K562 (cell line): Measurements from ENCODE around the gene PIP5K1B. TPM values are rescaled to one million over a fixed set of nuclear protein-coding genes. Genes with fewer than 3 reads are reported as not detected.

ENCODE experiments used
- ATAC-seq: fragments of 200-7000 bp; cut with Tn5 transposase; 3 replicates; pipeline ENCODE4 v1.9.1; 2020; ENCODE audit warnings: moderate library complexity
- BruUV-seq: library from RNA; stranded (reverse); fragments of 400-500 nt; replicated peaks from 2 replicates; lab custom pipeline; 2021; lab: Mats Ljungman, UMichigan
- CTCF ChIA-PET: fragments of 300-600 bp; formaldehyde crosslinking; extraction: SDS; loops from one replicate; lab custom pipeline; 2021; ENCODE audit warnings: low intra/inter-chr PET ratio; lab: Yijun Ruan, JAX
- POLR2A ChIA-PET: fragments of 300-600, 350-650 bp; sonication (Branson Sonifier 250); formaldehyde crosslinking; extraction: SDS; loops from one replicate; lab custom pipeline; 2021; ENCODE audit warnings: antibody characterized with exemption, inconsistent platforms; lab: Yijun Ruan, JAX
- DNase-seq, 4 experiments: peaks; one replicate each; pipeline versions ENCODE4 v3.0.0 to v3.0.0-alpha.2; 2011 to 2018; ENCODE audit warnings: low spot score in 3 of 4, mixed read lengths in 3 of 4; ENCODE audit errors: extremely low read depth in 1 of 4
- FAIRE-seq: peaks from 2 replicates; lab custom pipeline; 2011; peaks lifted over from hg19 to GRCh38; lab: Jason Lieb, UNC
- H2AFZ ChIP-seq: 2 replicates; pipeline ENCODE4 v1.6.0; 2011; ENCODE audit warnings: low read depth, low read length, control low read depth, inconsistent platforms
- H3K27ac ChIP-seq: fragments of 200-600 bp; 3 replicates; pipeline ENCODE4 v1.8.0; 2011; ENCODE audit warnings: low read depth, mild to moderate bottlenecking, control low read depth, inconsistent platforms, low read length, moderate library complexity, mixed read lengths; ENCODE audit errors: extremely low read depth
- H3K27me3 ChIP-seq, 2 experiments: fragments of 300-600 bp in 1 of 2; 2 replicates in 1 of 2; 3 replicates in 1 of 2; pipeline versions ENCODE4 v1.6.0 to v1.8.0; 2011; ENCODE audit warnings: inconsistent platforms in 2 of 2, low read length in 2 of 2, mild to moderate bottlenecking in 1 of 2, mixed read lengths in 1 of 2, moderate library complexity in 1 of 2; ENCODE audit not compliant: control insufficient read depth in 2 of 2, insufficient read depth in 2 of 2
- H3K36me3 ChIP-seq: fragments of 300-600 bp; 3 replicates; pipeline ENCODE4 v1.8.0; 2011; ENCODE audit warnings: mild to moderate bottlenecking, low read length, inconsistent platforms; ENCODE audit not compliant: control insufficient read depth, insufficient read depth
- H3K4me1 ChIP-seq, 2 experiments: fragments of 200-600 bp in 1 of 2; replicated peaks in 1 of 2; 2 replicates in 1 of 2; 3 replicates in 1 of 2; pipeline versions ENCODE4 v1.5.1 to v1.8.0; 2011; ENCODE audit warnings: inconsistent platforms in 2 of 2, low read length in 2 of 2, mild to moderate bottlenecking in 1 of 2, mixed read lengths in 1 of 2, moderate library complexity in 1 of 2; ENCODE audit not compliant: control insufficient read depth in 2 of 2, insufficient read depth in 2 of 2
- H3K4me2 ChIP-seq: 2 replicates; pipeline ENCODE4 v1.6.1; 2011; ENCODE audit warnings: low read length, control low read depth, inconsistent platforms, mixed read lengths; ENCODE audit not compliant: insufficient read depth
- H3K4me3 ChIP-seq: fragments of 200-600 bp; sonication (generic), shearing (Covaris generic); 2 replicates; pipeline ENCODE4 v1.5.1; 2016; ENCODE audit warnings: control low read depth, inconsistent platforms
- H3K79me2 ChIP-seq: fragments of 200-600 bp; 3 replicates; pipeline ENCODE4 v1.8.0; 2011; ENCODE audit warnings: low read length, inconsistent platforms; ENCODE audit not compliant: control insufficient read depth, insufficient read depth
- H3K9ac ChIP-seq, 2 experiments: 2 replicates each; pipeline versions ENCODE4 v1.6.0 to v1.6.1; 2011; ENCODE audit warnings: low read depth in 2 of 2, low read length in 2 of 2, control low read depth in 1 of 2, inconsistent platforms in 1 of 2, mild to moderate bottlenecking in 1 of 2, mixed read lengths in 1 of 2; ENCODE audit not compliant: insufficient read depth in 1 of 2
- H3K9me1 ChIP-seq: one replicate; pipeline ENCODE4 v1.6.0; 2011; ENCODE audit warnings: inconsistent platforms, mild to moderate bottlenecking, low read length, moderate library complexity; ENCODE audit not compliant: control insufficient read depth, insufficient read depth
- H3K9me3 ChIP-seq: replicated peaks from 2 replicates; pipeline ENCODE4 v1.5.1; 2011; ENCODE audit warnings: low read depth, low read length, inconsistent platforms; ENCODE audit not compliant: control insufficient read depth, insufficient read depth
- H4K20me1 ChIP-seq: replicated peaks from 2 replicates; pipeline ENCODE4 v1.6.1; 2011; ENCODE audit warnings: low read length, inconsistent platforms, mixed read lengths; ENCODE audit not compliant: control insufficient read depth, insufficient read depth
- E4F1 ChIP-seq: fragments of 250-450 bp; sonication (Bioruptor Pico); IDR thresholded peaks from 2 replicates; pipeline ENCODE4 v1.5.0; 2021; ENCODE audit warnings: mild to moderate bottlenecking, borderline replicate concordance
- EGR1 ChIP-seq: fragments of 450-650 bp; conservative IDR thresholded peaks from 2 replicates; pipeline ENCODE4 v1.6.1; 2017; ENCODE audit warnings: mild to moderate bottlenecking
- FOXK2 ChIP-seq, 2 experiments: fragments of 450-650 bp; IDR thresholded peaks in 1 of 2; conservative IDR thresholded peaks in 1 of 2; 2 replicates each; pipeline ENCODE4 v1.6.1; 2016; ENCODE audit warnings: low read depth in 2 of 2, mild to moderate bottlenecking in 1 of 2
- HNRNPK ChIP-seq: fragments of 200-400 bp; formaldehyde crosslinking; IDR thresholded peaks from one replicate; pipeline ENCODE4 v1.6.1; 2018; ENCODE audit warnings: mild to moderate bottlenecking, low read depth, low read length; ENCODE audit not compliant: poor library complexity, severe bottlenecking
- KAT7 ChIP-seq: sonication (generic); formaldehyde crosslinking; IDR thresholded peaks from 2 replicates; pipeline ENCODE4 v1.8.0; 2022; ENCODE audit warnings: missing genetic modification reagents, mild to moderate bottlenecking, borderline replicate concordance
- TEAD4 ChIP-seq, 2 experiments: sonication (generic) in 1 of 2; formaldehyde crosslinking in 1 of 2; IDR thresholded peaks; 2 replicates each; pipeline versions ENCODE4 v1.6.1 to v1.8.0; 2012 to 2022; ENCODE audit warnings: borderline replicate concordance in 1 of 2, inconsistent platforms in 1 of 2, low read length in 1 of 2, mild to moderate bottlenecking in 1 of 2, missing genetic modification reagents in 1 of 2
- TSC22D4 ChIP-seq: fragments of 450-650 bp; IDR thresholded peaks from 2 replicates; pipeline ENCODE4 v1.6.1; 2016; ENCODE audit warnings: missing genetic modification characterization, missing biosample characterization, control low read depth
- ZNF212 ChIP-seq: fragments of 450-650 bp; formaldehyde crosslinking; IDR thresholded peaks from 2 replicates; pipeline ENCODE4 v1.4.0; 2020; ENCODE audit warnings: mild to moderate bottlenecking
- ZNF23 ChIP-seq: fragments of 250-450 bp; sonication (Bioruptor Pico); IDR thresholded peaks from 2 replicates; pipeline ENCODE4 v1.4.0; 2020; ENCODE audit warnings: mild to moderate bottlenecking
- ZNF263 ChIP-seq: sonication (generic); formaldehyde crosslinking; IDR thresholded peaks from 2 replicates; pipeline ENCODE4 v1.8.0; 2022; ENCODE audit warnings: mild to moderate bottlenecking, missing genetic modification reagents, borderline replicate concordance
- ZNF311 ChIP-seq: fragments of 250-450 bp; sonication (Bioruptor Pico); IDR thresholded peaks from 2 replicates; pipeline ENCODE4 v1.4.0; 2020; ENCODE audit warnings: mild to moderate bottlenecking, moderate library complexity
- ZNF354B ChIP-seq: fragments of 250-450 bp; sonication (Bioruptor Pico); IDR thresholded peaks from 2 replicates; pipeline ENCODE4 v1.4.0; 2020
- ZNF589 ChIP-seq: fragments of 200-800 bp; sonication (Bioruptor generic); IDR thresholded peaks from 2 replicates; pipeline ENCODE4 v1.6.1; 2016; ENCODE audit warnings: low read depth, missing genetic modification characterization, missing compliant biosample characterization
- ZNF695 ChIP-seq: fragments of 450-650 bp; formaldehyde crosslinking; IDR thresholded peaks from 2 replicates; pipeline ENCODE4 v1.4.0; 2020; ENCODE audit warnings: mild to moderate bottlenecking, moderate library complexity
- WGBS: fragments of 100-300 bp; shearing (Covaris generic); methylation state at CpG from one replicate; pipeline ENCODE4 v1.1.6; 2016; ENCODE audit warnings: low coverage, mixed read lengths; ENCODE audit not compliant: insufficient coverage; ENCODE audit errors: missing lambda C conversion rate; 5-methylcytosine and 5-hydroxymethylcytosine counted together
- in situ Hi-C: fragments of 300-500 bp; cut with MboI; formaldehyde crosslinking; loops from 4 replicates; pipeline ENCODE4 v1.15.0; 2018; ENCODE audit warnings: inconsistent platforms, mixed read lengths
- intact Hi-C: fragments of 100-400 bp; cut with micrococcal nuclease; formaldehyde crosslinking; loops from 2 replicates; pipeline ENCODE4 v1.14.2; 2022
- polyA plus RNA-seq, 8 experiments: library from polyadenylated mRNA; depleted of rRNA in 4 of 8; stranded (reverse) in 5 of 8; unstranded in 3 of 8; fragments of >200 nt; fragmentation: Nextera tagmentation in 2 of 8; fragmentation: Illumina TruSeq in 1 of 8; extraction: Ambion mirVana in 2 of 8; extraction: Trizol in 1 of 8; gene quantifications; 2 replicates each; pipeline versions ENCODE4 v1.2.1 to v1.2.3, GENCODE V29; 2011 to 2014; ENCODE audit warnings: inconsistent platforms in 1 of 8, missing spikeins in 1 of 8
- total RNA-seq, 7 experiments: library from RNA; depleted of rRNA in 6 of 7; stranded (reverse); fragments of >200 nt in 6 of 7; fragmentation: Illumina TruSeq in 2 of 7; extraction: Trizol in 2 of 7; gene quantifications; 2 replicates each; pipeline versions ENCODE4 v1.2.1 to v1.2.3, GENCODE V29; 2011 to 2021; ENCODE audit warnings: low replicate concordance in 1 of 7

The PIP5K1B gene
- total and polyA plus RNA-seq, 9 of the 15 experiments (the other 6 are each of a cell fraction or from before 2014, with no cell fraction given), result 3.1 to 12.9 (median 7.4) TPM

- Histone ChIP-seq H4K20me1 (no peaks in the 10 kb centered on the region), H3K9me3 (no peaks in the 10 kb centered on the region), H3K4me1 (peaks cover 0 to 12% of the 10 kb centered on the region in 2 experiments; a peak in 2 of 5 replicates), H3K27me3 (no peaks in the 10 kb centered on the region), H3K79me2 (peaks cover 25% of the 10 kb centered on the region), H2AFZ (peak overlapping the region; percentile 67), H3K4me3 (no peak overlapping the region), H3K27ac (peak overlapping the region; percentile 77), H3K9ac (peak overlapping the region in 1 of 2 experiments; percentile 10; a peak in 1 of 4 replicates), H3K36me3 (no peaks in the 10 kb centered on the region), H3K9me1 (no peaks in the 10 kb centered on the region), H3K4me2 (peak overlapping the region; percentile 48; the same call in 1 of the 2 replicates)
- no peak for FAIRE-seq
- no peak for ATAC-seq
- CTCF ChIA-PET, result no interaction called here
- intact Hi-C loops, result no loop called here
- in situ Hi-C loops, result no loop called here
- no peak for DNase-seq
- TF ChIP-seq E4F1 (no peak), ZNF354B (CRISPR knock-in tag) (no peak), ZNF23 (CRISPR knock-in tag) (no peak), ZNF695 (CRISPR knock-in tag) (no peak), TSC22D4 (no peak), HNRNPK (no peak), EGR1 (no peak), KAT7 (CRISPR knock-in tag) (no peak), ZNF589 (no peak), TEAD4 (IDR thresholded peaks at IDR 0.05; ENCODE audit: low read length) (0 out of 2 replicates have a peak, but pooled peaks have one; percentile 2), TEAD4 (CRISPR knock-in tag; IDR thresholded peaks at IDR 0.05; ENCODE audit: borderline replicate concordance) (no peak), ZNF212 (CRISPR knock-in tag) (no peak), ZNF311 (CRISPR knock-in tag) (no peak), ZNF263 (CRISPR knock-in tag) (no peak), FOXK2 (conservative IDR thresholded peaks at IDR 0.05 in 1 of 2, IDR thresholded peaks at IDR 0.05 in 1 of 2; ENCODE audit: low read depth in 2 of 2) (0 out of 4 replicates have a peak, but pooled peaks of 1 of the 2 experiments have one; percentile 4)
- WGBS, result 25% methylated on average over 2 of the region's 2 CpGs
- BruUV-seq, result no TSS peak
- POLR2A ChIA-PET, result interaction anchor here (0.7 to 1.9 kb wide), 6 partner anchors 8 to 194 kb away, joined by 3 to 8 read pairs (median 4); a partner anchor contains a TSS
These were observed 55.8 kb downstream of the PIP5K1B start for GRCh38 chr9:68760674-68761333.
